Fibroblast of skin of right biceps (primary cell): ENCODE data around the gene HYI.
"Not testable (repeated sequence)": the region's sequence is repeated elsewhere in the genome, so short reads cannot be mapped to it uniquely, and the experiment has no call there.

Source experiments
- DNase-seq: peaks from one replicate; pipeline ENCODE4 v3.0.0-alpha.2; 2013

Gene HYI

GRCh38 chr1:43426221-43426620 lies 27.5 kb downstream of the HYI start:
- DNase-seq, result no peak

GRCh38 chr1:43425045-43425444 lies 28.7 kb downstream of the HYI start:
- peak; percentile 16 for DNase-seq

- no peak for DNase-seq
Measured at GRCh38 chr1:43423672-43424550, 29.8 kb downstream of the HYI start.

- no peak for DNase-seq
Measured at GRCh38 chr1:43422995-43423671, 30.6 kb downstream of the HYI start.

GRCh38 chr1:43421976-43422750 lies 31.6 kb downstream of the HYI start:
- no peak for DNase-seq

- DNase-seq, result no peak
Measured at GRCh38 chr1:43421396-43421795, 32.3 kb downstream of the HYI start.

GRCh38 chr1:43420874-43421273 lies 32.9 kb downstream of the HYI start:
- DNase-seq, result no peak

- no peak for DNase-seq
Measured at GRCh38 chr1:43419627-43420425, 33.9 kb downstream of the HYI start.

- no peak for DNase-seq
Measured at GRCh38 chr1:43418858-43419257, 34.9 kb downstream of the HYI start.

GRCh38 chr1:43415901-43416300 lies 37.8 kb downstream of the HYI start:
- DNase-seq, result no peak

- peak; percentile 57 for DNase-seq
Measured at GRCh38 chr1:43414634-43415223, 39.0 kb downstream of the HYI start.

GRCh38 chr1:43413426-43413825 lies 40.3 kb downstream of the HYI start:
- DNase-seq, result not testable (repeated sequence)

- DNase-seq, result no peak
Measured at GRCh38 chr1:43410571-43410970, 43.2 kb downstream of the HYI start.

- no peak for DNase-seq
Measured at GRCh38 chr1:43405876-43406234, 47.9 kb downstream of the HYI start.

GRCh38 chr1:43405219-43405875 lies 48.4 kb downstream of the HYI start:
- DNase-seq, result no peak

- DNase-seq, result no peak
Measured at GRCh38 chr1:43404353-43404752, 49.4 kb downstream of the HYI start.

GRCh38 chr1:43402089-43402865 lies 51.5 kb downstream of the HYI start:
- DNase-seq, result no peak
